HepG2 (cell line): ENCODE results near the gene CCDC38. TPM values are rescaled to one million over a fixed set of nuclear protein-coding genes. Genes with fewer than 3 reads are reported as not detected.

Experiments
- BORCS8-MEF2B ChIP-seq: sonication (generic); formaldehyde crosslinking; IDR thresholded peaks from 2 replicates; pipeline ENCODE4 v1.8.0; 2022; ENCODE audit warnings: mild to moderate bottlenecking, missing genetic modification reagents
- GATAD2A ChIP-seq: IDR thresholded peaks from 2 replicates; pipeline ENCODE4 v1.6.1; 2016
- HDAC2 ChIP-seq: sonication (generic); formaldehyde crosslinking; IDR thresholded peaks from 2 replicates; pipeline ENCODE4 v1.4.0; 2020; ENCODE audit warnings: missing genetic modification reagents
- IRF2 ChIP-seq: IDR thresholded peaks from 2 replicates; pipeline ENCODE4 v1.6.1; 2018; ENCODE audit warnings: missing genetic modification reagents, missing compliant biosample characterization
- JDP2 ChIP-seq: sonication (generic); formaldehyde crosslinking; IDR thresholded peaks from 2 replicates; pipeline ENCODE4 v1.8.1; 2022; ENCODE audit warnings: missing genetic modification reagents, borderline replicate concordance
- KLF13 ChIP-seq: sonication (generic); formaldehyde crosslinking; IDR thresholded peaks from 2 replicates; pipeline ENCODE4 v1.4.0; 2020; ENCODE audit warnings: mild to moderate bottlenecking, missing genetic modification reagents
- KMT2B ChIP-seq: IDR thresholded peaks from 2 replicates; pipeline ENCODE4 v1.6.1; 2016; ENCODE audit warnings: missing genetic modification reagents, missing compliant biosample characterization
- MXI1 ChIP-seq: IDR thresholded peaks from 3 replicates; pipeline ENCODE4 v1.6.1; 2012; ENCODE audit warnings: low read depth, low read length, inconsistent platforms, borderline replicate concordance
- NR2C2 ChIP-seq: sonication (generic); formaldehyde crosslinking; IDR thresholded peaks from 2 replicates; pipeline ENCODE4 v1.4.0; 2020; ENCODE audit warnings: missing genetic modification reagents, mild to moderate bottlenecking, moderate library complexity, borderline replicate concordance
- NR2F1 ChIP-seq, 2 experiments: fragments of 450-650 bp in 1 of 2; formaldehyde crosslinking in 1 of 2; IDR thresholded peaks; 2 replicates each; pipeline versions ENCODE4 v1.5.0 to v1.6.1; 2016 to 2020; ENCODE audit warnings: mild to moderate bottlenecking in 1 of 2, missing compliant biosample characterization in 1 of 2, missing genetic modification reagents in 1 of 2, moderate library complexity in 1 of 2
- RARA ChIP-seq: IDR thresholded peaks from 2 replicates; pipeline ENCODE4 v1.6.1; 2016; ENCODE audit warnings: missing genetic modification reagents, missing compliant biosample characterization
- RXRA ChIP-seq: sonication (generic); formaldehyde crosslinking; IDR thresholded peaks from 2 replicates; pipeline ENCODE4 v1.5.1; 2020; ENCODE audit warnings: missing genetic modification reagents
- SETDB1 ChIP-seq: sonication (generic); formaldehyde crosslinking; IDR thresholded peaks from 2 replicates; pipeline ENCODE4 v1.5.1; 2020; ENCODE audit warnings: missing genetic modification reagents, mild to moderate bottlenecking, borderline replicate concordance
- SP1 ChIP-seq, 2 experiments: fragments of 450-650 bp in 1 of 2; sonication (generic) in 1 of 2; formaldehyde crosslinking in 1 of 2; IDR thresholded peaks; 2 replicates each; pipeline versions ENCODE4 v1.4.0 to v1.6.1; 2016 to 2020; ENCODE audit warnings: missing genetic modification reagents in 1 of 2
- TBX2 ChIP-seq: sonication (generic); formaldehyde crosslinking; IDR thresholded peaks from 2 replicates; pipeline ENCODE4 v1.5.0; 2020; ENCODE audit warnings: missing genetic modification reagents, mild to moderate bottlenecking, borderline replicate concordance
- YEATS2 ChIP-seq: sonication (generic); formaldehyde crosslinking; IDR thresholded peaks from 2 replicates; pipeline ENCODE4 v1.4.0; 2020; ENCODE audit warnings: missing genetic modification reagents, borderline replicate concordance
- YEATS4 ChIP-seq: sonication (generic); formaldehyde crosslinking; IDR thresholded peaks from 2 replicates; pipeline ENCODE4 v1.4.0; 2020; ENCODE audit warnings: missing genetic modification reagents, borderline replicate concordance
- ZNF143 ChIP-seq: sonication (generic); formaldehyde crosslinking; IDR thresholded peaks from 2 replicates; pipeline ENCODE4 v1.4.0; 2020; ENCODE audit warnings: missing genetic modification reagents
- ZNF451 ChIP-seq: sonication (generic); formaldehyde crosslinking; IDR thresholded peaks from 2 replicates; pipeline ENCODE4 v1.5.0; 2020; ENCODE audit warnings: mild to moderate bottlenecking, missing genetic modification reagents
- ZNF552 ChIP-seq: sonication (generic); formaldehyde crosslinking; IDR thresholded peaks from 2 replicates; pipeline ENCODE4 v1.9.0; 2022; ENCODE audit warnings: missing genetic modification reagents, mild to moderate bottlenecking, borderline replicate concordance
- ZNF556 ChIP-seq: sonication (generic); formaldehyde crosslinking; IDR thresholded peaks from 2 replicates; pipeline ENCODE4 v1.4.0; 2020; ENCODE audit warnings: mild to moderate bottlenecking, missing genetic modification reagents, borderline replicate concordance
- ZNF737 ChIP-seq: sonication (generic); formaldehyde crosslinking; IDR thresholded peaks from 2 replicates; pipeline ENCODE4 v1.5.0; 2020; ENCODE audit warnings: missing genetic modification reagents, mild to moderate bottlenecking, borderline replicate concordance
- ZNF773 ChIP-seq: sonication (generic); formaldehyde crosslinking; IDR thresholded peaks from 2 replicates; pipeline ENCODE4 v1.4.0; 2020; ENCODE audit warnings: missing genetic modification reagents, borderline replicate concordance
- polyA plus RNA-seq, 8 experiments: library from polyadenylated mRNA; depleted of rRNA in 3 of 8; stranded (reverse) in 7 of 8; unstranded in 1 of 8; fragments of >200 nt; fragmentation: Illumina TruSeq in 4 of 8; extraction: Trizol in 4 of 8; gene quantifications; 2 replicates each; pipeline versions ENCODE4 v1.2.1 to v1.2.3, GENCODE V29; 2011 to 2016; ENCODE audit warnings: low read depth in 4 of 8, missing spikeins in 1 of 8, mixed read lengths in 1 of 8; ENCODE audit not compliant: insufficient read depth in 1 of 8
- total RNA-seq, 5 experiments: library from RNA; depleted of rRNA; stranded (reverse); fragments of >200 nt; fragmentation: Illumina TruSeq; extraction: Trizol; gene quantifications; 2 replicates each; pipeline ENCODE4 v1.2.3, GENCODE V29; 2016; ENCODE audit warnings: low read depth in 1 of 5
- TF ChIP-seq, protein P1 (sequence below): sonication (generic); formaldehyde crosslinking; IDR thresholded peaks from 2 replicates; pipeline ENCODE4 v1.8.0; 2022; ENCODE audit warnings: missing genetic modification reagents, mild to moderate bottlenecking, borderline replicate concordance
- TF ChIP-seq, protein P2 (sequence below), 2 experiments: sonication (generic) in 1 of 2; formaldehyde crosslinking in 1 of 2; IDR thresholded peaks; 2 replicates each; pipeline versions ENCODE4 v1.4.0 to v1.6.1; 2018 to 2020; ENCODE audit warnings: missing genetic modification reagents in 2 of 2, borderline replicate concordance in 1 of 2, low read depth in 1 of 2, mild to moderate bottlenecking in 1 of 2, missing biosample characterization in 1 of 2

Gene CCDC38
- total and polyA plus RNA-seq, 2 of the 13 experiments (the other 11 are each of a cell fraction or from before 2014, with no cell fraction given), result 0.24 to 0.32 TPM

DNA sequence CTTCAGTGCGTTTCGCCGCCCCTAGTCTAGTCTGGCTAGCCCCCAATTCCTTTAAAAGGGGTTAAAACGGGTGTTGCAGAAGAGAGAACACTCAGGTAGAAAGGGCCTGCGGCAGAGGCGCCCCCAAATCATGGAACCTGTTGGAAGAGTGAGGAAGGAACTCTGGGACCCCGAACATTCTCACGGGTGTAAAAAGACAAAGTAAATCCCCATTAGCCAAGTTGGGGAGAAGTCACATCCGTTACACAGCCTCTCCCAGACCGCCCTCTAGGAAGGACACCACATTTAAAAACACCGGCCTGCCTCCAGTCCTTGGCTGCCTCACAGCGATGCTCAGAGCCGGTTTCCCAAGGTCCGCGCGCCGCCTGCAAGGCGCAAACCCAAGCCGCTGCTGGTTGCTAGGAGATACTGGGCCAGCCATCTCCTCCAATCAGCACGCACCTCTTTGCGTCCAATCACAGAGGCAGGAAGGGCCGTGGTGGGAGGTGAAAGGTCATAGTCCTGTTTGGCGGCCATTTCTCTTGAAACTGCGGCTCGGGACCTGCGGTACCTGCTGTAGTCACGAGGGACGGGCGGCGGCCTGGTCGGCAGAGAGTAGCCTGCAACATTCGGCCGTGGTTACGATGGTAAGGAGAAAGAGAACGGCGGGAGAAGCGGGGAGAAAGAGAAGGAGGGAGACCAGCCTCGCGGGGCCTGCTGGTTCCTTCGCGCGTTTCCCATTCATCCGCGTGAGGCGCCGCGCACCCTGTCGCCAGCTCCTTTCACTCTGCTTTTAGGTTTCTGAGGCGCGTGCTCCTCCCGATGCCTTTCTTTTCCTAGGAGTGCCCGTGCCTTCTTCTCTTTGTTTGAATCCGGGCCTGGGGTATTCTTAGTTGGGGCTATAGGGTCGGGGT, 83.7 kb downstream of the CCDC38 start, which contains the start of gene SNRPF (continued):
- TF ChIP-seq RARA (peak; percentile 66), YEATS2 (CRISPR knock-in tag) (peak; percentile 91), NR2F1 (CRISPR knock-in tag; IDR thresholded peaks at IDR 0.05) (peak; percentile 62 to 73; a peak in 3 of 4 replicates), JDP2 (no peak), ZNF552 (CRISPR knock-in tag) (0 out of 2 replicates have a peak, but pooled peaks have one; percentile 56), ZNF143 (CRISPR knock-in tag) (peak; percentile 15; the same call in 1 of the 2 replicates), NR2C2 (CRISPR knock-in tag) (peak; percentile 100), SETDB1 (CRISPR knock-in tag) (no peak), KLF13 (CRISPR knock-in tag) (0 out of 2 replicates have a peak, but pooled peaks have one; percentile 41), SP1 (IDR thresholded peaks at IDR 0.05) (no peak), SP1 (CRISPR knock-in tag; IDR thresholded peaks at IDR 0.05) (no peak), GATAD2A (CRISPR knock-in tag) (peak; percentile 40; the same call in 1 of the 2 replicates), MXI1 (peak; percentile 98), TBX2 (CRISPR knock-in tag) (peak; percentile 62; the same call in 1 of the 2 replicates), RXRA (CRISPR knock-in tag) (peak; percentile 71), ZNF773 (no peak), ZNF556 (peak; percentile 82; the same call in 1 of the 2 replicates), ZNF737 (CRISPR knock-in tag) (peak; percentile 74; the same call in 1 of the 2 replicates), KMT2B (CRISPR knock-in tag) (peak; percentile 98), ZNF451 (CRISPR knock-in tag) (no peak; the same call in 1 of the 2 replicates), YEATS4 (peak; percentile 97), HDAC2 (peak; percentile 78), IRF2 (peak; percentile 90), BORCS8-MEF2B (CRISPR knock-in tag) (peak; percentile 76)
- TF ChIP-seq, protein P1, sequence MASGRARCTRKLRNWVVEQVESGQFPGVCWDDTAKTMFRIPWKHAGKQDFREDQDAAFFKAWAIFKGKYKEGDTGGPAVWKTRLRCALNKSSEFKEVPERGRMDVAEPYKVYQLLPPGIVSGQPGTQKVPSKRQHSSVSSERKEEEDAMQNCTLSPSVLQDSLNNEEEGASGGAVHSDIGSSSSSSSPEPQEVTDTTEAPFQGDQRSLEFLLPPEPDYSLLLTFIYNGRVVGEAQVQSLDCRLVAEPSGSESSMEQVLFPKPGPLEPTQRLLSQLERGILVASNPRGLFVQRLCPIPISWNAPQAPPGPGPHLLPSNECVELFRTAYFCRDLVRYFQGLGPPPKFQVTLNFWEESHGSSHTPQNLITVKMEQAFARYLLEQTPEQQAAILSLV, result peak; percentile 82
- TF ChIP-seq, protein P2, sequence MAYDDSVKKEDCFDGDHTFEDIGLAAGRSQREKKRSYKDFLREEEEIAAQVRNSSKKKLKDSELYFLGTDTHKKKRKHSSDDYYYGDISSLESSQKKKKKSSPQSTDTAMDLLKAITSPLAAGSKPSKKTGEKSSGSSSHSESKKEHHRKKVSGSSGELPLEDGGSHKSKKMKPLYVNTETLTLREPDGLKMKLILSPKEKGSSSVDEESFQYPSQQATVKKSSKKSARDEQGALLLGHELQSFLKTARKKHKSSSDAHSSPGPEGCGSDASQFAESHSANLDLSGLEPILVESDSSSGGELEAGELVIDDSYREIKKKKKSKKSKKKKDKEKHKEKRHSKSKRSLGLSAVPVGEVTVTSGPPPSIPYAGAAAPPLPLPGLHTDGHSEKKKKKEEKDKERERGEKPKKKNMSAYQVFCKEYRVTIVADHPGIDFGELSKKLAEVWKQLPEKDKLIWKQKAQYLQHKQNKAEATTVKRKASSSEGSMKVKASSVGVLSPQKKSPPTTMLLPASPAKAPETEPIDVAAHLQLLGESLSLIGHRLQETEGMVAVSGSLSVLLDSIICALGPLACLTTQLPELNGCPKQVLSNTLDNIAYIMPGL (CRISPR knock-in tag; IDR thresholded peaks at IDR 0.05; ENCODE audit: borderline replicate concordance in 1 of 2, low read depth in 1 of 2), result peak; percentile 80 to 88
